Endothelial cell of umbilical vein (primary cell): ENCODE data around the gene LYRM2. TPM values are rescaled to one million over a fixed set of nuclear protein-coding genes. Genes with fewer than 3 reads are reported as not detected.

Source experiments
- BruUV-seq: library from RNA; stranded (reverse); fragments of 400-500 nt; replicated peaks from 2 replicates; lab custom pipeline; 2021; lab: Mats Ljungman, UMichigan
- CTCF ChIA-PET: fragments of 300-600, 350-600 bp; sonication (Branson Sonifier 250); formaldehyde crosslinking; loops from one replicate; lab custom pipeline; 2021; ENCODE audit warnings: antibody characterized with exemption, inconsistent platforms; lab: Charles Lee
- POLR2A ChIA-PET: fragments of 300-600, 350-600 bp; sonication (Branson Sonifier 250); formaldehyde crosslinking; loops from one replicate; lab custom pipeline; 2021; ENCODE audit warnings: antibody characterized with exemption, inconsistent platforms; lab: Charles Lee
- DNase-seq: peaks from one replicate; pipeline ENCODE4 v3.0.0-alpha.2; 2011; ENCODE audit warnings: low read depth, low spot score
- FAIRE-seq: peaks from 2 replicates; lab custom pipeline; 2011; peaks lifted over from hg19 to GRCh38; lab: Jason Lieb, UNC
- H2AFZ ChIP-seq: 2 replicates; pipeline ENCODE4 v1.6.0; 2012; ENCODE audit warnings: low read depth, low read length, control low read depth, inconsistent platforms
- H3K27ac ChIP-seq: 2 replicates; pipeline ENCODE4 v1.5.1; 2011; ENCODE audit warnings: low read depth, mild to moderate bottlenecking, control low read depth, low read length, moderate library complexity; ENCODE audit not compliant: insufficient read depth
- H3K27me3 ChIP-seq, 2 experiments: 2 replicates each; pipeline versions ENCODE4 v1.6.0 to v1.6.1; 2011; ENCODE audit warnings: low read length in 2 of 2, mixed read lengths in 1 of 2; ENCODE audit not compliant: control insufficient read depth in 2 of 2, insufficient read depth in 2 of 2
- H3K36me3 ChIP-seq, 2 experiments: 2 replicates in 1 of 2; 3 replicates in 1 of 2; pipeline ENCODE4 v1.5.1; 2011; ENCODE audit warnings: low read length in 2 of 2, mild to moderate bottlenecking in 1 of 2, moderate library complexity in 1 of 2; ENCODE audit not compliant: control insufficient read depth in 2 of 2, insufficient read depth in 2 of 2; ENCODE audit errors: extremely low read depth in 1 of 2
- H3K4me1 ChIP-seq: 3 replicates; pipeline ENCODE4 v1.5.1; 2011; ENCODE audit warnings: mild to moderate bottlenecking, low read length; ENCODE audit not compliant: control insufficient read depth, insufficient read depth; ENCODE audit errors: extremely low read depth
- H3K4me2 ChIP-seq: 2 replicates; pipeline ENCODE4 v1.6.1; 2011; ENCODE audit warnings: low read length, control low read depth, mixed read lengths; ENCODE audit not compliant: insufficient read depth
- H3K4me3 ChIP-seq, 3 experiments: fragments of 200-600 bp in 1 of 3; sonication (generic), shearing (Covaris generic) in 1 of 3; replicated peaks in 1 of 3; 2 replicates each; pipeline ENCODE4 v1.5.1; 2011 to 2016; ENCODE audit warnings: control low read depth in 3 of 3, low read length in 3 of 3, mild to moderate bottlenecking in 2 of 3, inconsistent platforms in 1 of 3, low read depth in 1 of 3, moderate library complexity in 1 of 3; ENCODE audit not compliant: insufficient read depth in 1 of 3
- H3K79me2 ChIP-seq: 2 replicates; pipeline ENCODE4 v1.6.0; 2012; ENCODE audit warnings: low read length, inconsistent platforms; ENCODE audit not compliant: control insufficient read depth, insufficient read depth
- H3K9ac ChIP-seq: replicated peaks from 2 replicates; pipeline ENCODE3; 2011; ENCODE audit warnings: low read length, control low read depth; ENCODE audit not compliant: insufficient read depth; ENCODE audit errors: extremely low read depth
- H3K9me1 ChIP-seq: replicated peaks from 3 replicates; pipeline ENCODE4 v1.6.0; 2011; ENCODE audit warnings: mild to moderate bottlenecking, low read length; ENCODE audit not compliant: control insufficient read depth, insufficient read depth; ENCODE audit errors: extremely low read depth
- H3K9me3 ChIP-seq: replicated peaks from 2 replicates; pipeline ENCODE4 v1.5.1; 2012; ENCODE audit warnings: low read length, inconsistent platforms; ENCODE audit not compliant: control insufficient read depth, insufficient read depth
- H4K20me1 ChIP-seq: replicated peaks from 2 replicates; pipeline ENCODE3; 2011; ENCODE audit warnings: mild to moderate bottlenecking, low read length; ENCODE audit not compliant: control insufficient read depth, insufficient read depth; ENCODE audit errors: extremely low read depth
- EZH2 ChIP-seq: IDR thresholded peaks from 2 replicates; pipeline ENCODE4 v1.6.1; 2012; ENCODE audit warnings: borderline replicate concordance, low read depth, mild to moderate bottlenecking, moderate library complexity, low read length, inconsistent platforms; ENCODE audit not compliant: severe bottlenecking
- FOS ChIP-seq: IDR thresholded peaks from 2 replicates; pipeline ENCODE4 v1.6.1; 2011; ENCODE audit warnings: mild to moderate bottlenecking, low read length, moderate library complexity, borderline replicate concordance; ENCODE audit not compliant: insufficient read depth
- GATA2 ChIP-seq: IDR thresholded peaks from 2 replicates; pipeline ENCODE4 v1.7.0; 2011; ENCODE audit warnings: low read depth, mild to moderate bottlenecking, moderate library complexity, mixed read lengths, low read length; ENCODE audit not compliant: insufficient read length, insufficient read depth
- JUN ChIP-seq: IDR thresholded peaks from 2 replicates; pipeline ENCODE4 v1.6.1; 2011; ENCODE audit warnings: borderline replicate concordance, low read depth; ENCODE audit not compliant: insufficient read length, insufficient read depth
- MYC ChIP-seq: IDR thresholded peaks from one replicate; pipeline ENCODE4 v1.6.1; 2011; ENCODE audit warnings: mild to moderate bottlenecking, low read depth, low read length
- POLR2A ChIP-seq: IDR thresholded peaks from 2 replicates; pipeline ENCODE4 v1.6.1; 2012; ENCODE audit warnings: low read depth, mild to moderate bottlenecking, control low read depth, low read length
- POLR2AphosphoS5 ChIP-seq: IDR thresholded peaks from 2 replicates; pipeline ENCODE4 v1.6.1; 2012; ENCODE audit warnings: low read depth, mild to moderate bottlenecking, control low read depth, low read length, moderate library complexity; ENCODE audit not compliant: insufficient read depth
- dilution Hi-C: fragments of 300-500 bp; cut with MboI; formaldehyde crosslinking; loops from one replicate; pipeline ENCODE4 v1.15.0; 2019; ENCODE audit warnings: low sequenced_read_pairs; ENCODE audit not compliant: extremely low pct_ligation_motif_present
- intact Hi-C: fragments of 100-400 bp; cut with micrococcal nuclease; formaldehyde crosslinking; loops from one replicate; pipeline ENCODE4 v1.10.0; 2022
- polyA plus RNA-seq, 4 experiments: library from polyadenylated mRNA; depleted of rRNA in 3 of 4; stranded (reverse) in 3 of 4; unstranded in 1 of 4; fragments of >200 nt; gene quantifications; 2 replicates each; pipeline versions ENCODE4 v1.2.1 to v1.2.3, GENCODE V29; 2011 to 2012; ENCODE audit warnings: missing spikeins in 1 of 4
- total RNA-seq: library from RNA; stranded (reverse); gene quantifications from 2 replicates; pipeline ENCODE4 v1.2.3, GENCODE V29; 2021
- TF ChIP-seq, protein P1 (sequence below), 2 donors: IDR thresholded peaks; 1 replicate in 1 of 2; 2 replicates in 1 of 2; pipeline ENCODE4 v1.5.1; 2011; ENCODE audit warnings: low read length in 2 of 2, mild to moderate bottlenecking in 2 of 2, moderate library complexity in 2 of 2, control low read depth in 1 of 2, inconsistent platforms in 1 of 2, low read depth in 1 of 2; ENCODE audit not compliant: insufficient read depth in 1 of 2; ENCODE audit errors: extremely low read depth in 1 of 2
- TF ChIP-seq, protein P2 (sequence below): IDR thresholded peaks from 2 replicates; pipeline ENCODE4 v1.6.1; 2011; ENCODE audit not compliant: insufficient read depth, insufficient read length

The LYRM2 gene
- total and polyA plus RNA-seq, 2 donors (not counting 3 experiments of a cell fraction or from before 2014, with no cell fraction given), result 11.8 to 41.9 TPM

DNA sequence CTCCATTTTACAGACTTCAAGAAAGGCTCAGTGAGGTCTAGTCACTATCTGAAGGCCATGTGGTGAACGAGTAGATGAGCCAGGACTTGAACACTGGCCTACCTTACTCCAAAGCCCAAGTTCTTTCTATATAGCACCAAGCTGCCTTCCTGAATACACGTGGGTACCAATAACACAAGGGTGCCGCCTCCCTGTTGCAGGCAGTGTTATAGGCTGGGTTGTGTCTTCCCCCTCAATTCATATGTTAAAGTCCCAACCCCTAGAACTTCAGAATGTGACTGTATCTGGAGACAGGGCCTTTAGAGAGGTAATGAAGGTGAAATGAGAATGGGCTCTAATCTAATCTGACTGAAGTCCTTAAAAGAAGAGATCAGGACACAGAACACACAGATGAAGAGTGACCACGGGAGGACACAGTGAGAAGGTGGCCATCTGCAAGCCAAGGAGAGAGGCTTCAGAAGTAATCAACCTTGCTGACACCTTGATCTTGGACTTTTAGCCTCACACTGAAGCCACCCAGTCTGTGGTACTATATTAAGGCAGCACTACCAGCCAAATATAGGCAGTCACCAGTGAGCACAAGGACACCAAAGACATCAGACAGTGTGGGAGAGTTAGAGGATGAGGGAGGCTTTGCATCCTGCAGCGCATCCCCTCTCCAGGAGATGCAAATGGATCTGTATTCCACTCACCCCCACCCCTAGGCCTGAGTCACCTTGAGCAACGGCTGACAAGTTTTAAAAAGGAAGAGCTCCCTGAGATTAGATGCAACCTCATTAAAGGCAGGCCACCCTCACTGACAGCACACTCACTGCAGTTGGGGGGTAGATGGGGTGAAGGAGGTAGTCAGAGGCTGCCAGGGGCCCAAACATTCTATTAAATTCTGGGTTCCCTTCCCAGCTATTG is 40.9 kb upstream of the LYRM2 start:
- H3K9ac ChIP-seq, result no peak overlapping the region
- no peaks in the 10 kb centered on the region for H4K20me1 ChIP-seq
- CTCF ChIA-PET, result interaction anchor here (1.3 kb wide), 1 partner anchor 247 kb away, joined by 3 read pairs; no protein-coding TSS in a partner anchor
- intact Hi-C loops (no loop called here), dilution Hi-C loops (no loop called here)
- H3K79me2 ChIP-seq, result no peaks in the 10 kb centered on the region
- H3K4me2 ChIP-seq, result no peak overlapping the region
- FAIRE-seq (no peak), DNase-seq (no peak)
- no peaks in the 10 kb centered on the region for H3K4me1 ChIP-seq
- peaks cover 20 to 25% of the 10 kb centered on the region in 2 experiments for H3K36me3 ChIP-seq
- no peaks in the 10 kb centered on the region for H3K9me1 ChIP-seq
- no peak overlapping the region for H3K4me3 ChIP-seq
- H3K27me3 ChIP-seq, result no peaks in the 10 kb centered on the region
- H2AFZ ChIP-seq, result no peak overlapping the region
- TF ChIP-seq EZH2, result no peak
- no peak for TF ChIP-seq JUN
- TF ChIP-seq, protein P1, sequence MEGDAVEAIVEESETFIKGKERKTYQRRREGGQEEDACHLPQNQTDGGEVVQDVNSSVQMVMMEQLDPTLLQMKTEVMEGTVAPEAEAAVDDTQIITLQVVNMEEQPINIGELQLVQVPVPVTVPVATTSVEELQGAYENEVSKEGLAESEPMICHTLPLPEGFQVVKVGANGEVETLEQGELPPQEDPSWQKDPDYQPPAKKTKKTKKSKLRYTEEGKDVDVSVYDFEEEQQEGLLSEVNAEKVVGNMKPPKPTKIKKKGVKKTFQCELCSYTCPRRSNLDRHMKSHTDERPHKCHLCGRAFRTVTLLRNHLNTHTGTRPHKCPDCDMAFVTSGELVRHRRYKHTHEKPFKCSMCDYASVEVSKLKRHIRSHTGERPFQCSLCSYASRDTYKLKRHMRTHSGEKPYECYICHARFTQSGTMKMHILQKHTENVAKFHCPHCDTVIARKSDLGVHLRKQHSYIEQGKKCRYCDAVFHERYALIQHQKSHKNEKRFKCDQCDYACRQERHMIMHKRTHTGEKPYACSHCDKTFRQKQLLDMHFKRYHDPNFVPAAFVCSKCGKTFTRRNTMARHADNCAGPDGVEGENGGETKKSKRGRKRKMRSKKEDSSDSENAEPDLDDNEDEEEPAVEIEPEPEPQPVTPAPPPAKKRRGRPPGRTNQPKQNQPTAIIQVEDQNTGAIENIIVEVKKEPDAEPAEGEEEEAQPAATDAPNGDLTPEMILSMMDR (IDR thresholded peaks at IDR 0.05; ENCODE audit: extremely low read depth in 1 of 2, insufficient read depth in 1 of 2, low read depth in 1 of 2, low read length in 2 of 2), result no peak
- TF ChIP-seq, protein P2, sequence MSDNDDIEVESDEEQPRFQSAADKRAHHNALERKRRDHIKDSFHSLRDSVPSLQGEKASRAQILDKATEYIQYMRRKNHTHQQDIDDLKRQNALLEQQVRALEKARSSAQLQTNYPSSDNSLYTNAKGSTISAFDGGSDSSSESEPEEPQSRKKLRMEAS, result no peak
- TF ChIP-seq FOS, result no peak
- no peak for TF ChIP-seq GATA2
- no peak for TF ChIP-seq MYC
- TF ChIP-seq POLR2A, result no peak
- no peak for TF ChIP-seq POLR2AphosphoS5
- BruUV-seq, result no TSS peak
- no peak overlapping the region for H3K27ac ChIP-seq
- POLR2A ChIA-PET, result no interaction called here
- no peaks in the 10 kb centered on the region for H3K9me3 ChIP-seq
